Heart left ventricle (tissue), 13 donors: ENCODE results near the gene BARHL1.

Source experiments
- CTCF ChIP-seq, 12 donors: fragments of 200-600 bp; sonication (generic) in 4 of 12; IDR thresholded peaks; one replicate each; pipeline versions ENCODE4 v1.5.0 to v1.8.0; 2018 to 2022; ENCODE audit warnings: antibody characterized with exemption in 12 of 12, mild to moderate bottlenecking in 5 of 12
- POLR2A ChIP-seq, 2 donors: fragments of 450-650 bp; IDR thresholded peaks; one replicate each; pipeline ENCODE4 v1.6.1; 2017; ENCODE audit warnings: antibody characterized with exemption in 2 of 2, mild to moderate bottlenecking in 2 of 2, moderate library complexity in 2 of 2
- donor health status: ischemic (EF 13 %, LVEDD 7.1; RV severe dilation, severe dysfunction).
- donor health status: DM: no; HTN: yes; CAD: no.
- donor health status: DM: no; HTN: no; CAD: no.
- donor health status: ischemic (EF 25% LVEDD 6.9; RV normal size, moderate dysfunction).
- donor health status: ischemic (EF 25% LVEDD 5.7; RV mildly dilated, moderate dysfunction).
- donor health status: ischemic (EF 35%, LVEDD 5.7; RV mildly dilated, moderate dysfunction).
- donor health status: nonischemic (EF 11% LVEDD 7.7; RV severe dilation, severe dysfunction).
- donor health status: DM: yes; HTN: yes; CAD: no.
- donor health status: PGD.
- donor health status: ischemic (EF 29% LVEDD 5.4; RV normal size, mild dysfunction).
- donor health status: nonischemic (EF 23%, LVEDD 6.1; RV moderate dilation, normal function).

- no peak for TF ChIP-seq CTCF (IDR thresholded peaks at IDR 0.05)
- no peak for TF ChIP-seq POLR2A (IDR thresholded peaks at IDR 0.05)
These were observed 3.0 kb upstream of the BARHL1 start for GRCh38 chr9:132579427-132579798.
